ENCODE measurements around the gene POU2F1.
"Not testable (repeated sequence)": the region's sequence is repeated elsewhere in the genome, so short reads cannot be mapped to it uniquely, and the experiment has no call there.

Gene POU2F1

GRCh38 chr1:167206166-167206835 lies 14.4 kb upstream of the POU2F1 start:
- FAIRE-seq = no peak

- no peak for FAIRE-seq
These were observed 12.6 kb upstream of the POU2F1 start for GRCh38 chr1:167207940-167208623.

GRCh38 chr1:167208624-167208976 lies 12.1 kb upstream of the POU2F1 start:
- no peak for FAIRE-seq

GRCh38 chr1:167209044-167209443 lies 11.6 kb upstream of the POU2F1 start:
- FAIRE-seq = no peak

GRCh38 chr1:167210966-167211674 lies 9.6 kb upstream of the POU2F1 start:
- FAIRE-seq = no peak

- no peak for FAIRE-seq
These were observed 8.7 kb upstream of the POU2F1 start for GRCh38 chr1:167212025-167212424.

GRCh38 chr1:167216809-167217208 lies 3.9 kb upstream of the POU2F1 start:
- no peak for FAIRE-seq

- FAIRE-seq = no peak
These were observed 1.5 kb upstream of the POU2F1 start for GRCh38 chr1:167219194-167219593.

- peak; percentile 66 for FAIRE-seq
These were observed 795 bp upstream of the POU2F1 start for GRCh38 chr1:167219646-167220536.

GRCh38 chr1:167221126-167221737 lies 546 bp downstream of the POU2F1 start:
- no peak for FAIRE-seq

- FAIRE-seq = no peak
These were observed 1.3 kb downstream of the POU2F1 start for GRCh38 chr1:167221738-167222610.

GRCh38 chr1:167223144-167224103 lies 2.7 kb downstream of the POU2F1 start:
- FAIRE-seq = no peak

- not testable (repeated sequence) for FAIRE-seq
These were observed 4.1 kb downstream of the POU2F1 start for GRCh38 chr1:167224734-167225235.

GRCh38 chr1:167225920-167226319 lies 5.2 kb downstream of the POU2F1 start:
- peak; percentile 27 for FAIRE-seq

GRCh38 chr1:167227934-167228378 lies 7.3 kb downstream of the POU2F1 start:
- FAIRE-seq = no peak

- no peak for FAIRE-seq
These were observed 9.2 kb downstream of the POU2F1 start for GRCh38 chr1:167229719-167230385.

- no peak for FAIRE-seq
These were observed 9.8 kb downstream of the POU2F1 start for GRCh38 chr1:167230437-167230836.

- no peak for FAIRE-seq
These were observed 11.3 kb downstream of the POU2F1 start for GRCh38 chr1:167231873-167232450.

GRCh38 chr1:167232801-167233200 lies 12.1 kb downstream of the POU2F1 start:
- FAIRE-seq = no peak

Measured in islet of Langerhans (tissue), 1 donor.